Neutrophil (primary cell): ENCODE data around the gene TSPAN4.

Source experiments
- H3K27ac ChIP-seq: fragments of 200-600 bp; sonication (generic); 2 replicates; pipeline ENCODE4 v1.5.1; 2016; ENCODE audit warnings: mild to moderate bottlenecking, moderate library complexity
- H3K27me3 ChIP-seq: fragments of 200-600 bp; sonication (generic); 2 replicates; pipeline ENCODE4 v1.6.0; 2016; ENCODE audit warnings: mild to moderate bottlenecking
- H3K36me3 ChIP-seq: fragments of 200-600 bp; sonication (generic); 2 replicates; pipeline ENCODE4 v1.5.1; 2017
- H3K4me1 ChIP-seq, 2 experiments: fragments of 200-600 bp in 1 of 2; sonication (generic) in 1 of 2; 1 replicate in 1 of 2; 2 replicates in 1 of 2; pipeline versions ENCODE4 v1.5.1 to v1.6.1; 2013 to 2016; ENCODE audit warnings: low read depth in 1 of 2, low read length in 1 of 2, mild to moderate bottlenecking in 1 of 2, moderate library complexity in 1 of 2; ENCODE audit not compliant: control insufficient read depth in 1 of 2, insufficient read depth in 1 of 2
- H3K4me3 ChIP-seq, 2 experiments: fragments of 200-600 bp in 1 of 2; sonication (generic) in 1 of 2; 1 replicate in 1 of 2; 2 replicates in 1 of 2; pipeline ENCODE4 v1.5.1; 2013 to 2016; ENCODE audit warnings: low read depth in 1 of 2, low read length in 1 of 2, mild to moderate bottlenecking in 1 of 2, moderate library complexity in 1 of 2
- H3K9me3 ChIP-seq: fragments of 200-600 bp; sonication (generic); 2 replicates; pipeline ENCODE4 v1.5.1; 2016
- CTCF ChIP-seq: fragments of 200-600 bp; sonication (generic); IDR thresholded peaks from 2 replicates; pipeline ENCODE4 v1.5.1; 2016; ENCODE audit warnings: antibody characterized with exemption

TSPAN4 gene

GRCh38 chr11:825366-826226, 17.1 kb upstream of the TSPAN4 start:
- no peak for TF ChIP-seq CTCF
- peak overlapping the region; percentile 80 for H3K27ac ChIP-seq
- no peak overlapping the region for H3K4me3 ChIP-seq
- peaks cover 39% of the 10 kb centered on the region for H3K36me3 ChIP-seq
- H3K9me3 ChIP-seq = no peaks in the 10 kb centered on the region
- peaks cover 88 to 97% of the 10 kb centered on the region in 2 experiments for H3K4me1 ChIP-seq
- peaks cover 17% of the 10 kb centered on the region for H3K27me3 ChIP-seq

GRCh38 chr11:826227-826621, 16.4 kb upstream of the TSPAN4 start:
- peaks cover 39% of the 10 kb centered on the region for H3K36me3 ChIP-seq
- H3K27ac ChIP-seq = peak overlapping the region; percentile 80
- peaks cover 23% of the 10 kb centered on the region for H3K27me3 ChIP-seq
- H3K4me1 ChIP-seq = peaks cover 88 to 97% of the 10 kb centered on the region in 2 experiments
- peak overlapping the region; percentile 68 to 80 for H3K4me3 ChIP-seq
- TF ChIP-seq CTCF = no peak
- no peaks in the 10 kb centered on the region for H3K9me3 ChIP-seq

- Histone ChIP-seq H3K27me3 (peaks cover 29% of the 10 kb centered on the region), H3K4me1 (peaks cover 85 to 97% of the 10 kb centered on the region in 2 experiments), H3K36me3 (peaks cover 38% of the 10 kb centered on the region), H3K9me3 (no peaks in the 10 kb centered on the region), H3K27ac (peak overlapping the region; percentile 80), H3K4me3 (peak overlapping the region; percentile 68 to 80)
- TF ChIP-seq CTCF = no peak
Observed at GRCh38 chr11:826836-827145, 15.9 kb upstream of the TSPAN4 start.

- TF ChIP-seq CTCF = no peak
- H3K9me3 ChIP-seq = no peaks in the 10 kb centered on the region
- peaks cover 33% of the 10 kb centered on the region for H3K36me3 ChIP-seq
- peak overlapping the region; percentile 80 for H3K27ac ChIP-seq
- peaks cover 34% of the 10 kb centered on the region for H3K27me3 ChIP-seq
- peak overlapping the region; percentile 68 to 80 for H3K4me3 ChIP-seq
- peaks cover 84 to 97% of the 10 kb centered on the region in 2 experiments for H3K4me1 ChIP-seq
Observed at GRCh38 chr11:827146-827896, 15.3 kb upstream of the TSPAN4 start.

GRCh38 chr11:827897-828192, 14.8 kb upstream of the TSPAN4 start, which contains the start of gene CRACR2B:
Gene CRACR2B, plus strand, starts transcription at chr11:827919. Its CDS starts 689 bp downstream, at chr11:828608.
- Histone ChIP-seq H3K4me3 (peak within 1 kb of the TSS; percentile 68 to 80), H3K4me1 (peaks cover 82 to 98% of the 10 kb centered on the region in 2 experiments), H3K36me3 (peaks cover 30% of the 10 kb centered on the region), H3K27me3 (peaks cover 40% of the 10 kb centered on the region), H3K9me3 (no peaks in the 10 kb centered on the region), H3K27ac (peak within 1 kb of the TSS; percentile 80)
- no peak for TF ChIP-seq CTCF
